K562 (cell line): ENCODE results near the gene SLC29A2. TPM values are rescaled to one million over a fixed set of nuclear protein-coding genes. Genes with fewer than 3 reads are reported as not detected.
A peak's percentile ranks its signal among the peaks of the same experiment; 100 is the strongest.

ENCODE experiments used
- CHD2 ChIP-seq: IDR thresholded peaks from 2 replicates; pipeline ENCODE4 v1.6.1; 2011; ENCODE audit warnings: low read depth, low read length
- DACH1 ChIP-seq: fragments of 450-650 bp; IDR thresholded peaks from 2 replicates; pipeline ENCODE4 v1.6.1; 2018; ENCODE audit not compliant: partially characterized antibody
- ESRRA ChIP-seq: fragments of 450-650 bp; IDR thresholded peaks from 2 replicates; pipeline ENCODE4 v1.6.1; 2014; ENCODE audit warnings: low read depth, mild to moderate bottlenecking, moderate library complexity, borderline replicate concordance
- FOXP1 ChIP-seq: sonication (generic); formaldehyde crosslinking; IDR thresholded peaks from 2 replicates; pipeline ENCODE4 v1.8.0; 2022; ENCODE audit warnings: mild to moderate bottlenecking, missing genetic modification reagents
- HMG20A ChIP-seq: fragments of 450-650 bp; formaldehyde crosslinking; conservative IDR thresholded peaks from 2 replicates; pipeline ENCODE4 v1.4.0; 2020; ENCODE audit warnings: mild to moderate bottlenecking, mixed read lengths
- HNRNPLL ChIP-seq: fragments of 200-400 bp; formaldehyde crosslinking; IDR thresholded peaks from 2 replicates; pipeline ENCODE4 v1.6.1; 2017; ENCODE audit warnings: low read length, low read depth, mild to moderate bottlenecking; ENCODE audit not compliant: poor library complexity, severe bottlenecking
- KLF13 ChIP-seq: fragments of 450-650 bp; IDR thresholded peaks from 2 replicates; pipeline ENCODE4 v1.6.1; 2016; ENCODE audit warnings: missing genetic modification characterization, low read depth, mild to moderate bottlenecking, missing compliant biosample characterization, moderate library complexity, borderline replicate concordance
- LARP7 ChIP-seq: fragments of 450-650 bp; IDR thresholded peaks from 2 replicates; pipeline ENCODE4 v1.6.1; 2016
- MAZ ChIP-seq, 2 experiments: fragments of 450-650 bp in 1 of 2; sonication (generic) in 1 of 2; formaldehyde crosslinking; IDR thresholded peaks in 1 of 2; conservative IDR thresholded peaks in 1 of 2; 2 replicates each; pipeline versions ENCODE4 v1.4.0 to v1.5.0; 2020; ENCODE audit warnings: mild to moderate bottlenecking in 1 of 2, missing genetic modification reagents in 1 of 2
- MTF1 ChIP-seq: fragments of 250-450 bp; sonication (Bioruptor Pico); IDR thresholded peaks from 2 replicates; pipeline ENCODE4 v1.9.0; 2021; ENCODE audit warnings: moderate library complexity, mild to moderate bottlenecking, inconsistent platforms, borderline replicate concordance
- NCOA6 ChIP-seq: fragments of 450-650 bp; IDR thresholded peaks from 2 replicates; pipeline ENCODE4 v1.6.1; 2017; ENCODE audit warnings: mild to moderate bottlenecking
- NR2C1 ChIP-seq, 2 experiments: fragments of 450-650 bp; IDR thresholded peaks; 2 replicates each; pipeline ENCODE4 v1.6.1; 2017; ENCODE audit warnings: mild to moderate bottlenecking in 2 of 2, antibody characterized with exemption in 1 of 2, inconsistent platforms in 1 of 2, missing compliant biosample characterization in 1 of 2, missing genetic modification characterization in 1 of 2
- NR3C1 ChIP-seq: sonication (generic); formaldehyde crosslinking; IDR thresholded peaks from 2 replicates; pipeline ENCODE4 v1.8.1; 2022; ENCODE audit warnings: missing genetic modification reagents
- PCBP1 ChIP-seq: fragments of 200-400 bp; formaldehyde crosslinking; IDR thresholded peaks from 2 replicates; pipeline ENCODE4 v1.6.1; 2018; ENCODE audit warnings: mild to moderate bottlenecking, low read depth, low read length; ENCODE audit not compliant: poor library complexity, severe bottlenecking
- POLR2AphosphoS2 ChIP-seq: IDR thresholded peaks from 2 replicates; pipeline ENCODE4 v1.6.1; 2012; ENCODE audit warnings: low read length, improper control_type of control experiment
- PRPF4 ChIP-seq: fragments of 200-400 bp; formaldehyde crosslinking; IDR thresholded peaks from one replicate; pipeline ENCODE4 v1.6.1; 2017; ENCODE audit warnings: low read length, low read depth, mild to moderate bottlenecking; ENCODE audit not compliant: insufficient read depth, poor library complexity, severe bottlenecking
- RBFOX2 ChIP-seq: fragments of 200-400 bp; formaldehyde crosslinking; IDR thresholded peaks from 2 replicates; pipeline ENCODE4 v1.6.1; 2017; ENCODE audit warnings: low read depth, mild to moderate bottlenecking, low read length, moderate library complexity
- ZNF224 ChIP-seq: sonication (generic); formaldehyde crosslinking; IDR thresholded peaks from 2 replicates; pipeline ENCODE4 v1.8.0; 2022; ENCODE audit warnings: mild to moderate bottlenecking, missing genetic modification reagents
- ZZZ3 ChIP-seq: fragments of 450-650 bp; IDR thresholded peaks from 2 replicates; pipeline ENCODE4 v1.6.1; 2016; ENCODE audit warnings: antibody characterized with exemption, mild to moderate bottlenecking, moderate library complexity
- polyA plus RNA-seq, 8 experiments: library from polyadenylated mRNA; depleted of rRNA in 4 of 8; stranded (reverse) in 5 of 8; unstranded in 3 of 8; fragments of >200 nt; fragmentation: Nextera tagmentation in 2 of 8; fragmentation: Illumina TruSeq in 1 of 8; extraction: Ambion mirVana in 2 of 8; extraction: Trizol in 1 of 8; gene quantifications; 2 replicates each; pipeline versions ENCODE4 v1.2.1 to v1.2.3, GENCODE V29; 2011 to 2014; ENCODE audit warnings: inconsistent platforms in 1 of 8, missing spikeins in 1 of 8
- total RNA-seq, 7 experiments: library from RNA; depleted of rRNA in 6 of 7; stranded (reverse); fragments of >200 nt in 6 of 7; fragmentation: Illumina TruSeq in 2 of 7; extraction: Trizol in 2 of 7; gene quantifications; 2 replicates each; pipeline versions ENCODE4 v1.2.1 to v1.2.3, GENCODE V29; 2011 to 2021; ENCODE audit warnings: low replicate concordance in 1 of 7
- TF ChIP-seq, protein P1 (sequence below): sonication (generic); formaldehyde crosslinking; IDR thresholded peaks from 2 replicates; pipeline ENCODE4 v1.8.0; 2022; ENCODE audit warnings: missing genetic modification reagents, mild to moderate bottlenecking, borderline replicate concordance
- TF ChIP-seq, protein P2 (sequence below): fragments of 150-350 bp; conservative IDR thresholded peaks from 2 replicates; pipeline ENCODE4 v1.6.1; 2014; ENCODE audit warnings: low read length
- TF ChIP-seq, protein P3 (sequence below), 3 experiments: IDR thresholded peaks in 2 of 3; conservative IDR thresholded peaks in 1 of 3; 2 replicates each; pipeline ENCODE4 v1.5.1; 2011 to 2012; ENCODE audit warnings: low read length in 3 of 3, mild to moderate bottlenecking in 3 of 3, control low read depth in 2 of 3, improper control_type of control experiment in 1 of 3, inconsistent platforms in 1 of 3, low read depth in 1 of 3, mixed read lengths in 1 of 3, moderate library complexity in 1 of 3; ENCODE audit not compliant: insufficient read depth in 2 of 3

SLC29A2 gene
- total and polyA plus RNA-seq, 9 of the 15 experiments (the other 6 are each of a cell fraction or from before 2014, with no cell fraction given): 2.4 to 48.6 (median 14.2) TPM

DNA sequence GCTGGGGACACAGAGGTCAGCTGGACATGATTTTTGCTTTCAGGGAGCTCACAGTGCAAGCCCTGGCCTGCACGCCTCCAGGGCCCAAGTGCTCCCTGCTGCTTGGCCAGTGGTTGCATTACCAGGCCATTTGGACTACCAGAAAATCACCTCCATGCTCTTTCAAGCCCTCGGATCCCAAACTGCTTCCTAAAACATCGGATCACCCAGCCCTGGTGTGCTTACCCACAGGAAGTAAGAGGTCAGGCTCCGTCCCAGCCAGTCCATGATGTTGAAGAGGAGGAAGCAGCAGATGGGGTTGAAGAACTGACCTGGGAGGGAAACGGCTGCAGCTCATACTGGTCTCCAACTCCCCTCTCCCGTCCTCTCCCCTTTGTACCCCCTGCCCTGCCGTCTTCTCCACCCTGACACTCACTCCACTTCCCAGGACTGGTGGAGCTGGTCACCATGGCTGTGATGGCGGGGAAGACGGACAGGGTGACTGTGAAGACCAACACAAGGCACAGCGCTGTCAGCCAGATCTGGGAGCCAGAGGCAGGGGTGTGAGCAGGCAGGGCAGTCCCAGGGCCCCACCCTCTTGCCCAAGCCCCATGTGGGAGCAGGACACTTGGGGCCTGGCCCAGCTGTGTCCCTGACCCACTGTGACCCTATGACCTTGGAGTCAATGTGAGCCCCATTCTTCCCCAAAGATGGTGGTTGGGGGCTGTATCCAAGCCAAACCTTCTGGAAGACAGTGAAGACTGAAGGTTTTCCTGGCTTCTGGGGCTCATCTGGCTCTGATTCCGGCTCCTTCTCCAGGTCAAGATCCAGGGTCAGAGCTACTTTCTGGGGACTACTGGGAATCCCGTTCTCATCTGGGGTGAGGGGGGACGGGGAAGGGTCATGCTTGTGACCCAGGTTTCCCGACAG lies 5.6 kb downstream of the SLC29A2 start (continued):
- TF ChIP-seq PCBP1 (no peak), RBFOX2 (peak; percentile 58), MAZ (CRISPR knock-in tag; conservative IDR thresholded peaks at IDR 0.05 in 1 of 2, IDR thresholded peaks at IDR 0.05 in 1 of 2) (no peak), ZZZ3 (no peak), HNRNPLL (no peak), NR2C1 (IDR thresholded peaks at IDR 0.05) (no peak; the same call in 1 of the 2 replicates), NR2C1 (tag; IDR thresholded peaks at IDR 0.05) (0 out of 2 replicates have a peak, but pooled peaks have one; percentile 14), HMG20A (no peak), KLF13 (tag) (no peak), NR3C1 (no peak), ZNF224 (CRISPR knock-in tag) (no peak), FOXP1 (no peak), PRPF4 (no peak), POLR2AphosphoS2 (peak; percentile 79; the same call in 1 of the 2 replicates), DACH1 (no peak), MTF1 (CRISPR knock-in tag) (no peak), LARP7 (no peak), CHD2 (no peak), ESRRA (peak; percentile 61; the same call in 1 of the 2 replicates), NCOA6 (no peak)
- TF ChIP-seq, protein P1, sequence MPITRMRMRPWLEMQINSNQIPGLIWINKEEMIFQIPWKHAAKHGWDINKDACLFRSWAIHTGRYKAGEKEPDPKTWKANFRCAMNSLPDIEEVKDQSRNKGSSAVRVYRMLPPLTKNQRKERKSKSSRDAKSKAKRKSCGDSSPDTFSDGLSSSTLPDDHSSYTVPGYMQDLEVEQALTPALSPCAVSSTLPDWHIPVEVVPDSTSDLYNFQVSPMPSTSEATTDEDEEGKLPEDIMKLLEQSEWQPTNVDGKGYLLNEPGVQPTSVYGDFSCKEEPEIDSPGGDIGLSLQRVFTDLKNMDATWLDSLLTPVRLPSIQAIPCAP (CRISPR knock-in tag): no peak
- TF ChIP-seq, protein P2, sequence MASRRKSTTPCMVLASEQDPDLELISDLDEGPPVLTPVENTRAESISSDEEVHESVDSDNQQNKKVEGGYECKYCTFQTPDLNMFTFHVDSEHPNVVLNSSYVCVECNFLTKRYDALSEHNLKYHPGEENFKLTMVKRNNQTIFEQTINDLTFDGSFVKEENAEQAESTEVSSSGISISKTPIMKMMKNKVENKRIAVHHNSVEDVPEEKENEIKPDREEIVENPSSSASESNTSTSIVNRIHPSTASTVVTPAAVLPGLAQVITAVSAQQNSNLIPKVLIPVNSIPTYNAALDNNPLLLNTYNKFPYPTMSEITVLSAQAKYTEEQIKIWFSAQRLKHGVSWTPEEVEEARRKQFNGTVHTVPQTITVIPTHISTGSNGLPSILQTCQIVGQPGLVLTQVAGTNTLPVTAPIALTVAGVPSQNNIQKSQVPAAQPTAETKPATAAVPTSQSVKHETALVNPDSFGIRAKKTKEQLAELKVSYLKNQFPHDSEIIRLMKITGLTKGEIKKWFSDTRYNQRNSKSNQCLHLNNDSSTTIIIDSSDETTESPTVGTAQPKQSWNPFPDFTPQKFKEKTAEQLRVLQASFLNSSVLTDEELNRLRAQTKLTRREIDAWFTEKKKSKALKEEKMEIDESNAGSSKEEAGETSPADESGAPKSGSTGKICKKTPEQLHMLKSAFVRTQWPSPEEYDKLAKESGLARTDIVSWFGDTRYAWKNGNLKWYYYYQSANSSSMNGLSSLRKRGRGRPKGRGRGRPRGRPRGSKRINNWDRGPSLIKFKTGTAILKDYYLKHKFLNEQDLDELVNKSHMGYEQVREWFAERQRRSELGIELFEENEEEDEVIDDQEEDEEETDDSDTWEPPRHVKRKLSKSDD: no peak
- TF ChIP-seq, protein P3, sequence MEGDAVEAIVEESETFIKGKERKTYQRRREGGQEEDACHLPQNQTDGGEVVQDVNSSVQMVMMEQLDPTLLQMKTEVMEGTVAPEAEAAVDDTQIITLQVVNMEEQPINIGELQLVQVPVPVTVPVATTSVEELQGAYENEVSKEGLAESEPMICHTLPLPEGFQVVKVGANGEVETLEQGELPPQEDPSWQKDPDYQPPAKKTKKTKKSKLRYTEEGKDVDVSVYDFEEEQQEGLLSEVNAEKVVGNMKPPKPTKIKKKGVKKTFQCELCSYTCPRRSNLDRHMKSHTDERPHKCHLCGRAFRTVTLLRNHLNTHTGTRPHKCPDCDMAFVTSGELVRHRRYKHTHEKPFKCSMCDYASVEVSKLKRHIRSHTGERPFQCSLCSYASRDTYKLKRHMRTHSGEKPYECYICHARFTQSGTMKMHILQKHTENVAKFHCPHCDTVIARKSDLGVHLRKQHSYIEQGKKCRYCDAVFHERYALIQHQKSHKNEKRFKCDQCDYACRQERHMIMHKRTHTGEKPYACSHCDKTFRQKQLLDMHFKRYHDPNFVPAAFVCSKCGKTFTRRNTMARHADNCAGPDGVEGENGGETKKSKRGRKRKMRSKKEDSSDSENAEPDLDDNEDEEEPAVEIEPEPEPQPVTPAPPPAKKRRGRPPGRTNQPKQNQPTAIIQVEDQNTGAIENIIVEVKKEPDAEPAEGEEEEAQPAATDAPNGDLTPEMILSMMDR (IDR thresholded peaks at IDR 0.05 in 2 of 3, conservative IDR thresholded peaks at IDR 0.05 in 1 of 3; ENCODE audit: insufficient read depth in 2 of 3, low read depth in 1 of 3, low read length in 3 of 3): no peak
